GM12873 (cell line): ENCODE results near the gene NDUFS2.

Source experiments
- TF ChIP-seq, protein P1 (sequence below): IDR thresholded peaks from 2 replicates; pipeline ENCODE4 v1.5.1; 2012; ENCODE audit warnings: low read depth, mild to moderate bottlenecking, moderate library complexity, low read length, control low read depth; ENCODE audit not compliant: insufficient read depth; ENCODE audit errors: missing control alignments

The NDUFS2 gene

DNA sequence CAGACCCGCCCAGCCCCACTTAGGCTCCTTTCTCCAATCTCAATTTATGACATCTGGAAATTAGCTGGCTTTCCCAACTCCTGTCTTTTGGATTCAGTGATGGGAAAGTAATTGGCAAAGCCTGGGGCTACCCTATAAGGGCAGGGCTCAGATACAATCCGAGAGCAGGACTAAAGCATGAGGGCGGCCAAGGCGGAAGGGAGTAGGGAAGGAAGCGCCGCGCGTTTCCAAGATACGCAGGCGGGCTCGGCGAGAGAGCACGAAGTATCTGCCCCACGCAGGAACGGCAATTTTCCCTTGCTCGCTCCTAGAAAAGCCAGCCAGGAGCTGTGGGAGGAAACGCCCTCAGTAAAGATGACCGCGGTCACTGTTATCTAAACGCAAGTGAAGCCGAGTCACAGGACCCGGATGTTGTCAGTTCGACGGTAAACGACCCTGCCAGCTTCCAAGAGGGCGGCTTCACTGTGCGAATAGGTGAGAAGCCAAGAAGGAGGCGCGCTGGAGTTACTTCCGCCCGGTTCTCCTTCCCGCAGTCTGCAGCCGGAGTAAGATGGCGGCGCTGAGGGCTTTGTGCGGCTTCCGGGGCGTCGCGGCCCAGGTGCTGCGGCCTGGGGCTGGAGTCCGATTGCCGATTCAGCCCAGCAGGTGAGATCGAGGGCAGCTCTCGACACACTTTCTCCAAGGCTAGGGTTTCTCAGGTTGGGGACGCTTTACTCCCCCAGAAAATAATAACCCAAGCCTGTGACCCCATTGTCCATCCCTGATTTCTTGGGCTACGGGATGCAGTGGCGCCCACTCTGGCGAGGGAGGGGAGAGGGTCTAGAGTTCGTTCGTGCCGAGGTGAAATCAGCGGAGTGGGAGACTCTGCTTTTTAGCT is at the start of gene NDUFS2:
NDUFS2 (plus strand) TSS at position 532 of the 877 bp plus-strand sequence; CDS start at position 551, 19 bp downstream.
- TF ChIP-seq, protein P1, sequence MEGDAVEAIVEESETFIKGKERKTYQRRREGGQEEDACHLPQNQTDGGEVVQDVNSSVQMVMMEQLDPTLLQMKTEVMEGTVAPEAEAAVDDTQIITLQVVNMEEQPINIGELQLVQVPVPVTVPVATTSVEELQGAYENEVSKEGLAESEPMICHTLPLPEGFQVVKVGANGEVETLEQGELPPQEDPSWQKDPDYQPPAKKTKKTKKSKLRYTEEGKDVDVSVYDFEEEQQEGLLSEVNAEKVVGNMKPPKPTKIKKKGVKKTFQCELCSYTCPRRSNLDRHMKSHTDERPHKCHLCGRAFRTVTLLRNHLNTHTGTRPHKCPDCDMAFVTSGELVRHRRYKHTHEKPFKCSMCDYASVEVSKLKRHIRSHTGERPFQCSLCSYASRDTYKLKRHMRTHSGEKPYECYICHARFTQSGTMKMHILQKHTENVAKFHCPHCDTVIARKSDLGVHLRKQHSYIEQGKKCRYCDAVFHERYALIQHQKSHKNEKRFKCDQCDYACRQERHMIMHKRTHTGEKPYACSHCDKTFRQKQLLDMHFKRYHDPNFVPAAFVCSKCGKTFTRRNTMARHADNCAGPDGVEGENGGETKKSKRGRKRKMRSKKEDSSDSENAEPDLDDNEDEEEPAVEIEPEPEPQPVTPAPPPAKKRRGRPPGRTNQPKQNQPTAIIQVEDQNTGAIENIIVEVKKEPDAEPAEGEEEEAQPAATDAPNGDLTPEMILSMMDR, result peak; percentile 27

DNA sequence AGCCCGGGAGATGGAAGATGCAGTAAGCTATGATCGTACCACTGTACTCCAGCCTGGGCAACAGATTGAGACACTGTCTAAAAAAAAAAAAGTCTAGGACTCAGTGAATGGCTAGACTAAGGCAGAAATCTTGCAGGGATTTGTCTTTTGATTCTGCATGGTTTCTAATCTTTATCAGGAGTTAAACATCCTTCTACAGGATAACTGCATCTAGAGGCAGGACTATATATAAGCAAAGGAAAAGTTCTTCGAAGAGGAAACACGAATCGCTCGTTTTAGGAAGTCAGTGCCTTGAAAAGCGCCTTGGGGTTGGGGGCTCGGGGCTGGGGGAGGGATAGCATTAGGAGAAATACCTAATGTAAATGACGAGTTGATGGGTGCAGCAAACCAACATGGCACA is 49.0 kb upstream of the NDUFS2 start:
- TF ChIP-seq, protein P1, result no peak

DNA sequence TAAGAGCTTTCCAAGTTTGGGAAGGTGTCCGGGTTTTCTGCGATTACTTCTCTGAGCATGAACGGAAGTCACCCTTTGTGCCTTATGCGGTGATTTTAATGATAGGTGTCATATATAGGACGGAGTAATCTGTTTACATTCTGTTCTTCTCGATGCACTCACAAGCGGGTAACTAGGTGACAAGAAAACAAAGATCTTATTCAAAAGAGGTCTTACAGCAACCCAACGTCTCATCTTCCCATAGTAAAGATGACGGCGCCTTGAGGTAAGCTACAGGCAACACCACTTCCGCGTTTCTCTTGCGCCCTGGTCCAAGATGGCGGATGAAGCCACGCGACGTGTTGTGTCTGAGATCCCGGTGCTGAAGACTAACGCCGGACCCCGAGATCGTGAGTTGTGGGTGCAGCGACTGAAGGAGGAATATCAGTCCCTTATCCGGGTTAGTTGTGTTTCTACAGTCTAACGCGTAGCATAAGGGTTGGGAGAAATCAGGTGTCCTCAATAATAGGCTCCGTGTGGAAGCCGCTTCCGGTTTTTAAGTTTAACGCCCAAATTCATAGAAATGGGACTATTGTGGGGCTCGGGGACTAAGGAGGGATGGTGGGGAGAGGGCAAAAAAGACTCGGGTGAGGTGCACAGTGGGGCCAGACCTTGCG is 48.4 kb upstream of the NDUFS2 start, which contains the start of gene UFC1:
UFC1 (plus strand) TSS at position 297 of the 656 bp plus-strand sequence; CDS start at position 317, 20 bp downstream.
- TF ChIP-seq, protein P1, result no peak

DNA sequence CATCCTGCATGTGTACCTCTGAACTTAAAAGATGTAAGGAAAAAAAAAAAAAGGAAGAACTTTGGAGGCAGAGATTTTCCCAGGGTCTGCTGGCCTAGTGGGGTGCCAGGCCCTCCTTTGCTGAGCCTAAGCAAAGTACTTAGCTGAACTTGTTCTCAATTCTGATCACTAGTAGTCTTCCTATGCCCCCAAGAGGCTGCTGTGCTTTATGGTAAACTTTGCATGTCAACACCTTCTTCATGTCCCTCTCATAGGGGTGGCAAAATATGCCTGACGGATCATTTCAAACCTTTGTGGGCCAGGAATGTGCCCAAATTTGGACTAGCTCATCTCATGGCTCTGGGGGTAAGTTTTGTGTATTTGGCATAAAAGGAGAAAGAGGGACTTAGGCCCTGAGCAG is 44.3 kb upstream of the NDUFS2 start:
- TF ChIP-seq, protein P1, result no peak

DNA sequence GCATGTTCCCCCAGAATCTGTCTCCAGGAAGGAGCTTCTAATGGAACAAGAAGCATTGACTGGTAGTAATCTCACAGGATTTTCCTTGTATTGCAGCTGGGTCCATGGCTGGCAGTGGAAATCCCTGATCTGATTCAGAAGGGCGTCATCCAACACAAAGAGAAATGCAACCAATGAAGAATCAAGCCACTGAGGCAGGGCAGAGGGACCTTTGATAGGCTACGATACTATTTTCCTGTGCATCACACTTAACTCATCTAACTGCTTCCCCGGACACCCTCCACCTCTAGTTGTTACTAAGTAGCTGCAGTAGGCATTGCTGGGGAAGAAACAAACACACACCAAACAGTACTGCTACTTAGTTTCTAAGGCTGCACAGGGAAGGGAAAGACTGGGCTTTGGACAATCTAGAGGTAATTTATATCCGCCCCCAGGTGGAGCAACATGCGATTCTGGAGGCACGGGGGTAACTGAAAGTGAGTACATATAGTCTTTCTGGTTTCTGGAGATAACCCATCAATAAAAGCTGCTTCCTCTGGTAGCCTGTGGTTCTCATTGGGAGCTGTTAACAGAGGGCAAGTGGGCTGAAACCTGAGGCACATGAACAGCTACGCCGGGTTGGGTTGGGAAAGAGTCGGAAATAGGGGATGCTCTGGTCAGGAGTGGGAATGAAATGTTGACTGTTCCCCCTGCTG is 43.7 kb upstream of the NDUFS2 start:
- TF ChIP-seq, protein P1, result no peak

DNA sequence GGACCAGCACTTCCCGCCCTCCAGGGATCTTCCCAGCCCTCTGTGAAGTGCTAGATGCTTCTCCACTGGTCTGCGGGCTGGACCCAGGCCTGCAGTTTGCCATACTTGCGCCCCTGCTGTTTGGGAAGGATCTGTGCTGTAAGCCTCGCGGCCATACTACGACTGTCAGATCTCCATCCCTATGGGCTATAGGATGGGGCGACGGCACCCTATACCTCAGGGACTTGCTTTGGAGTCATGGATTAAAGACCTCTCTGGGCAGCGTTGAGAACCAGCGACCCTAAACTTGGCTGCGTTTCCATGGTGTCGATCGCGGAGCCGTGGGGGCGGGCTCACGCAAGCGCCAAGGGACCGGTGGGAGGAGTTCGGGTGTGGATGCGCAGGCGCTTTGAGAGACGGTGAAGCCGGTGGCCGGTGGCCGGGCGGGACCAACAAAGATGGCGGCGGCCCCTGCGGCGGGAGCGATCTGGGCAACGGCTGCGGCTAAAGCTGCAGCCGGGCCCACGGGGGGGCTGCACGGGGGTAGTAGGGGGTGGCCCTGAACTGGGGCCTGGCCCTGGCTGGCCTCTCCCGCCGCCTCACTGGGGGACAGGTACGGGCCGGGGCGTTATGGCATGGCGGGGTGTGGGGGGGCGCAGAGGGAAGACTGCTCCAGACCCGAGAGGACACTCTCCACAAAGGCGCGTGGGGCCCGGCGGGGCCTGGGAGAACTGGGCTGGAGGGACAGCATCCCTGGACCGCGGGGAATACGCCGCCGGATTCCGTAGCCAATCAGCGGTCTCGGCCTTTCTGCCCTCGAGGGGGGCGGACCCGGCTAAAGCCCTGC is 42.9 kb upstream of the NDUFS2 start, which contains the start of gene USP21:
USP21 (plus strand) TSS at position 414 of the 826 bp plus-strand sequence. CDS start 1,141 bp downstream, outside the sequence.
- TF ChIP-seq, protein P1, result peak; percentile 36
